HG03457 (cell line): ENCODE measurements around the gene SLC22A12.

Experiments
- ATAC-seq: cut with Tn5 transposase; IDR thresholded peaks from one replicate; pipeline ENCODE4 v1.9.1; 2021; ENCODE audit warnings: moderate number of reproducible peaks; ENCODE audit not compliant: unreplicated experiment

Gene SLC22A12

DNA sequence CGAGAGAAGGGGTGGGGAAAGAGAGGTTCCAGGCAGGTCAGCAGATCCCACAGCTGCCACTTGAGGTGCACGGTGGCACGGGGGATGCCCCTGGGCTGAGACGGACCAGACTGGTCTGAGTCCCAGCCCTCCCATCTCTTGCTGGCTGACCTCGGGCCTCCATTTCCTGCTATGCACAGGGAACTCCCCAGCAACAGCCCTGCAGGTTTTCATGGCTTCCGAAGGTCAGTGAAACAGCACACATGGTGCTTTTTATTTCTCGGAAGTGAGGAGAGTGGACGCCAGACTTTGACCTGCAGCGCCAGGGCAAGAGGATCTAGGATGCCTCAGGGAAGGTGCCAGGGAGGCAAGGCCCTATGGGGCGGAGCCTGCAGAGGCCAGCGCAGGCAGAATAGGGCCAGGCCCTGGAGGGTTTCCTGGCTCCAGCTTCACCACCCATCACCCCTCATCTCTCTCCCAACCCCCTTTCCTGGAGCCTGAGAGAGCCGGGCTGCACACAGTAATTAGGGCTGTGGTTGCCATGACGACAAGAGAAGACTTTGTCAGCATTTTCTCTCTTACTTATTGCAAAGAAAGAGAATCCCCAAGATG lies 29.5 kb downstream of the SLC22A12 start:
- no peak for ATAC-seq

DNA sequence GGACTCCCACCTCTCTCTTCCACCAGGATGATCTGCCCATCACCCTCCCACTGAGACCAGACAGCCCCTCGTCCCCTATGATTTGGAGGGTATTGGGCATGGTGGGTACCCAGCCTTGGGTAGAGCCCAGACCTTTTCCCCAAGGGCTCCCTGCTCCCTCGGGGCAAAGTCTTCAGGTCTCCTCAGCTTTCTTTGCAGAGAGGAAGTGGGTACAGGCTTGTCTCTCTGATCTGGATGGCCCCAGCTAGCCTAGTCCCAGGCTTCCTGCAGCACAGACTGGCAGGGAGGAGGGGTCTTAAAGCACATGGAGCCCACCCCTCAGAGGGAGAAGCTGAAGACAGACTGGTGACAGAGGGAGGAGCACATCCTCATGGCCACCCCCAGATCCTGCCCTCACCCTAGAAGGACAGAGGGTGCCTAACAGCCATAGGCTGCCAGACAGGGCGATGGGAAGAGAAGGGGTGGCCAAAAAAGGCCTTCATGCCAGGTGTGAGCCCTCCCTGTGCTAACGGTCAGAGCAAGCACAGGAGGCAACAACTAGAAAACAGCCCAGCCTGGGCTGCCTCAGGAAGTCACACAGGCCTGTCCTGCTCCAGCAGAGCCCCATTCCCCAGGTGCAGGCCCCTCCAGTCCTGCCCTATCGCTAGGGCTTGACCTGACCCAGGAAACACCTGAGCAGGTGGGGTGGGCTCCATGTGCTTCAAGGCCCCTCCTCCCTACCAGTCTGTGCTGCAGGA lies 30.4 kb downstream of the SLC22A12 start:
- no peak for ATAC-seq

DNA sequence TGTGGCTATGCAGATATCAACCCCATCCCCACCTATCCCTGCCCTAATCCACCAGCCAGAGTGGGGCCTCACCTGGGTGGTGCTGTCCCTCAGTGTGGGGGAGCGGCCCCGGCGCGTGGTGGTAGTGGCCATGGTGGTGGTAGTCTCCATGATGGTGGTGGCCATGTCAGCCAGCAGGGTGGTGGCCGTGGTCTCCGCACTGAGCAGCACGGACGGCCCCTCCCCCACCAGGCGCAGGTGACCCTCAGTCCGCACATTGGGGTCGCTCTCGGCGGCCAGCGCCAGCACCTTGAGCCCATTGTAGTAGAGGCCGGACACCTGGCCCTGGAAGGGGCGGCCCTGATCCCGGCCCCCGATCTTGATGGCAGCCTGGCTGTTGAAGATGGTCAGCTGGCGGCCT lies 31.7 kb downstream of the SLC22A12 start:
- no peak for ATAC-seq

DNA sequence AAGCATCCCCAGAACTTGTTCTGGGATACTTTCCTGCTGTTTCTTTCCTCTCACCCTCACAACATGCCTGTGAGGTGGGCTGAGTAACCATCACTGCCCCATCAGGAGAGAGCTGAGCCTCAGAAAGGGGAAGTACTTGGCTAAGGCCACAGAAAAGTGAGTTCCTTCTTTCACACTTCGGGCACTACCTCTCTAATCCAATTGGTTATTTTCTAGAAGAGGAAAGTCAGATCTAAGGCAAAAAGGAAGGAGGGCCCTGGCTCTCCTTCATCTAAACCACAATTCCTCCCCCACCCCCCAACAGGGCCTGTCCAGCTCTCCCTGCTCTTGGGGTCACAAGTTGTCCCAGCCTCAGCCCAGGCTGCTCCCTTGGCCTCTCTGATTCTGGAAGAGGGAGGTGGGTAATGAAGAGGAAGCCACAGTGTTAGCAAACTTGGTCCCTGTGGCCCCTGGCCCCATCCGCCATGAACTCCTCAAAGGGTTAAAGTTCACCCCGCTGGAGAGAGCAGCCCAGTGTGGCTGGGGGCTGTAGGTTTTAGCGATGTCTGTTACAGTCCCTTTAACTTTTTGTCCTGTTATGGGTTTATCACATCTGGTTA lies 34.0 kb downstream of the SLC22A12 start:
- ATAC-seq, result no peak

GRCh38 chr11:64626637-64627036 lies 35.6 kb downstream of the SLC22A12 start:
- no peak for ATAC-seq

- ATAC-seq, result no peak
These were observed 36.4 kb downstream of the SLC22A12 start for GRCh38 chr11:64627371-64627770.

DNA sequence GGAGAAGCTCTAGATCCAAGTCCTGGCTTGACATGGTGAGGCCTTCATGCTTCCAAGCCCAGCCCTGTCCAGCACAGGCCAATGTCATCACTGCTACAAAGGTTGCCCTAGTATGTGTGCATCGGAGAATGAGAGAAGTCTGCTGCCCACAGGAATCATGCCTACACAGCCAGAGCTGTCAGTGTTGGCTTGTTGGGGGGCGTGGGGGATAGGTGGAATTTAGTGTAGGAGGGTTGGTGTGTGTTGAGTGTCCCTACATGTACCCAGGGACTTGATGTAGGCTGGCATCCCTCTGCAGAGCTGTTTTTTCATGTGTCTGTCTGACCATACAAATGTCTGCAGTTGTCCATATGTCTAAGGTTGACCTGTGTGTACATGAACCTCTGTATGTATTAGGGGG lies 37.6 kb downstream of the SLC22A12 start:
- no peak for ATAC-seq

DNA sequence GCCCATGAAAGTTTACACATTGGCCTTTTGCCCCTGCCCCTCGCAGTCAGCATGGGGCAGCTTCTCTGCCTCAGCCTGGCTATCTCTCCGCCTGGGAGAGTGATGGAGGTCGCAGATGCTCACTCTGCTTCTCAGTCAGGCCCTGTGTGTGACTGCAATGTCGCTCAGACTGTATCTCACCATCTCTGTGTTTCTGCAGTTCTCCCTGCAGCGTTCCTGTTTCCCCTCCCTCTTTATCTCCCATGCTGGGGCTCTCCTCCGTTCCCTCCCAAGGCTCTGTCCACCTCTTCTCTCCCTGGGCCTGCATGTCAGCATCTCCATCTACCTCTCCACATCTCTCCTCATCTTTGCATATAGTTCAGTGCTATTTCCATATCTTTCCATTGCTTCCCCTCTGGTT lies 38.1 kb downstream of the SLC22A12 start:
- no peak for ATAC-seq

- ATAC-seq, result no peak
These were observed 39.0 kb downstream of the SLC22A12 start for GRCh38 chr11:64629796-64630562.

GRCh38 chr11:64631675-64632074 lies 40.7 kb downstream of the SLC22A12 start:
- no peak for ATAC-seq

DNA sequence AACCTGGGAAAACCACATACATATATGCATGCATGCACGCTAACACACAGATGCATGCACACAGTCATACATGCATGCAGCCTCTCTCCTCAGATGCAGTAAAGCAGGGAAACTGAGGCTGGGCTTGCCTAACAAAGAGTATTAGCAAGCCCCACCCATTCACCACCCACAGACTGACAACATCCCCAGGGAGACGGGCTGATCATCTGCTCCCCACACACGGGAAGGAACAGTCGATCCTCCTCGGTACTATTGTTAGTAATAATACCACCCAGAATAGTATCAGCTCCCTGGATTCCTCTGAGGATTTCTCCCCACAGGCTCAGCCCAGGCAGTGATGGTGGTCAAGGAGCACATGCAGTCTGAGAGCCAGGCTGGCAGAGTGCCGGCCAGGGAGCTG lies 41.2 kb downstream of the SLC22A12 start:
- ATAC-seq, result no peak

DNA sequence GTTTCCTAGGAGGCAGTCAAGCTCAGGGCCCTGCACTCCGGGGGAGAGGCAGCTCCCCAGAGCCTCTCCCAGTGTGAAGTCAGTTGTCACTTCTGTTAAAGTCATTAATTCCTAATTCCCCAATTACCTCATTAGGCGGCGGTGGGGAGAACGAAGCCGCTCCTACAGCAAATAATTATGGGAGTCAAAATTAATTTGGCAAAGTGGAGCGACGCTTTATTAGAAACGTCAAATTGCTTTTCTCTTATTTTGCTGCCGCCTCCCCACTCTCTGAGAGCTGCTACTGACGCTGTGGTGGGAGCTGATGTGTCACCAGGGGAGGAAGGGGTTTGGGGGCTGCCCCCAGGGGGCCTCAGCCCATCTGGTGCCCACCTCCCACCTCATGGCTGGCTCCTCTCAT lies 41.6 kb downstream of the SLC22A12 start:
- no peak for ATAC-seq

GRCh38 chr11:64633555-64634159 lies 42.6 kb downstream of the SLC22A12 start:
- no peak for ATAC-seq

GRCh38 chr11:64637334-64638017 lies 46.5 kb downstream of the SLC22A12 start:
- ATAC-seq, result no peak

GRCh38 chr11:64638018-64638665 lies 47.1 kb downstream of the SLC22A12 start:
- no peak for ATAC-seq

- ATAC-seq, result no peak
These were observed 47.8 kb downstream of the SLC22A12 start for GRCh38 chr11:64638829-64639228.

DNA sequence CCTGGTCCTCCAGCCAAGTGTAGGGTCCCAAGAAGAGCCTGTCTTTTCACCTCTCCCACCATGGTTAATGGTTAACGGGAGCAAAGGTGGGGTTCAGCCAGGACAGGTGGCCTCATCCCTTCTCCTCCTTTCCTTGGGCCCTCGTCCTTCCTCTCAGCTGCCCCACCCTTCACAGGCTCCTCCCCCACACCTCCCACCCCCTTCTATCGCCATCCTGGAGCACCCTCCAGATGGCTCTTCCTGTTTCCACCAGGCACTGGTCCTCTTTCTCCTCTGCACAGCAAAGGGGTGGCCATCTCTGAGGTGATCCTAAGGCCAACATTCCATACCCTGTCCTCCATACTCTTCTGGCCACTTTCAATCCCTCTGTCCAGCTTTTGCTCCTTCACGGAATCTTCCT lies 48.9 kb downstream of the SLC22A12 start:
- ATAC-seq, result no peak

DNA sequence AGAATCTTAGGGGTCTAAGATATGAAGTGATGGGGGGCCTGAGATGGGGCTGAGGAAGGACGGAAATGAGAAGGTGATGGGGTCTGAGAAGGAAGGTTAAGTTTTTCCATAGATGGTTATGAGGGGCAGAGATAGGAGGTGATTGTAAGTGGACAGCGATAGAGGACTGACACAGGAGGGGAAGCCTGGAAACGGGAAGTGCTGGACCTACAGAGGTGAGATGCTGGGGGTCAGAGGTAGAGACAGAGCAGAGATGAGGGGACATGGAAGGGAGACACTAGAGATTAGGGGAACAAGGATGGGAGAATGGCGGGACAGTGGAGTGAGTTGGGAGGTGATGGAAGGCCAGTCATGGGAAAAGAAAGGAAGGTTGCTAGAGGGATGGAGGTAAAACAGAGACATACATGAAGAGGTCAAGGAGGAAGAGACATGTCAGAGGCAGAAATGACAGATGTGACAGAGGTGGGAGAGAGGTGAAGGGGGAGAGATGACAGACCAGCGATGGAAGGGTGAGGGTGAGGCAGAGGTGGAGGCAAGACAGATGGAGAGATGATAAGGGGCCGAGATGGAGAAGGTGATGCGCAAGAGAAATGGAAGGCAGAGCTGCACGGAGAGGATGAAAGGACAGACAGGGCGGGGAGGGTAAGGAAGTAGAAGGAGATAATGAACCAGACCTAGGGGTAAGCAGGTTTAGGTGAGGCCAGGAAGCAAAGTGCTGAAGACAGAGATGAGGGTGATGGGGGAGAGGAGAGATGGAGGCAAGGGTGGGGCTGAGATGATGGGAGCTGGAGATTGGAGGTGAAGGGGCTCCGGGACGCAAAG lies 50.8 kb downstream of the SLC22A12 start:
- no peak for ATAC-seq

DNA sequence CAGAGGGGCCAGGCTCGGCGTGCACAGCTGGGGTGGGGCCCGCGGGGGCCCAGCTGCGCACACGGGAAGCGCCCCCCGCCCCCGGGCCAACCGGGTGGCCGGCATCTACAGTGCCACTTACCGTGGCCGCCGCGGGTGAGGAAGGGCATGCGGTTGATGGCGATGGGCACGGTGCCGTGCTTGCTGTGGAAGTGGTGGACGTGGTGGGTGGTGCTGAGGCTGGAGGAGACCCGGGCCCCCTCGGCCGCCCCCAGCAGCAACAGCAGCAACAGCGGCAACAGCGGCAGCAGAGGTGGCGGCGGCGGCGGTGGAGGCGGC lies 51.4 kb downstream of the SLC22A12 start:
- ATAC-seq, result no peak

DNA sequence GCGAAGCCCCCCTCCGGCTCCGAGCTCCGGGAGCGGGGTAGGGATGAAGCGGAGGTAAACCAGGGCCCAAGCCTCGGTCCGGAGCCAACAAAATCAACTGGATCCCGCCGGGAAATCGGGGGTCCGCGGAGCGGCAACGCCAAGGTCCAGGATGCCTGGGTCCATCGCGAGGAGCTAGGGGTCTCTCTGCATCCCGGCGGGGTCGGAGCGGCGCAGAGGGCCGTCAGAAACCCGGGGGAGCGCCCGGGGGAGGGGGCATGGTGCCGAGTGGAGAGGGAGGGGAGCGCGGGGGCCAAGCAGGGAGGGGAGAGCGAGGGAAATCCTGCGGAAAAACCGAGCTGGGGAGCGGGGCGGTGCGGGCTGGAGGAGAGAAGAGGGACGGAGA lies 51.8 kb downstream of the SLC22A12 start:
- no peak for ATAC-seq
